HepG2 (cell line): Measurements from ENCODE around the gene DCAF6. TPM values are rescaled to one million over a fixed set of nuclear protein-coding genes. Genes with fewer than 3 reads are reported as not detected.

Experiments
- ARID5B ChIP-seq: IDR thresholded peaks from 2 replicates; pipeline ENCODE4 v1.4.0; 2020; ENCODE audit warnings: mild to moderate bottlenecking, missing genetic modification reagents
- BRD4 ChIP-seq: sonication (generic); formaldehyde crosslinking; IDR thresholded peaks from 2 replicates; pipeline ENCODE4 v1.4.0; 2020; ENCODE audit warnings: missing genetic modification reagents
- CEBPG ChIP-seq: IDR thresholded peaks from 2 replicates; pipeline ENCODE4 v1.6.1; 2016
- CREM ChIP-seq, 2 experiments: sonication (generic) in 1 of 2; formaldehyde crosslinking in 1 of 2; IDR thresholded peaks; 2 replicates each; pipeline versions ENCODE4 v1.4.0 to v1.6.1; 2016 to 2020; ENCODE audit warnings: antibody characterized with exemption in 1 of 2, mild to moderate bottlenecking in 1 of 2, missing genetic modification reagents in 1 of 2
- FOXP1 ChIP-seq, 2 experiments: fragments of 450-650 bp in 1 of 2; IDR thresholded peaks; 2 replicates each; pipeline ENCODE4 v1.6.1; 2017 to 2018; ENCODE audit warnings: antibody characterized with exemption in 1 of 2
- IKZF1 ChIP-seq: fragments of 450-650 bp; IDR thresholded peaks from 2 replicates; pipeline ENCODE4 v1.7.1; 2016
- MIER3 ChIP-seq: IDR thresholded peaks from 2 replicates; pipeline ENCODE4 v1.6.1; 2016; ENCODE audit warnings: missing compliant biosample characterization, borderline replicate concordance
- NR2C2 ChIP-seq: sonication (generic); formaldehyde crosslinking; IDR thresholded peaks from 2 replicates; pipeline ENCODE4 v1.4.0; 2020; ENCODE audit warnings: missing genetic modification reagents, mild to moderate bottlenecking, moderate library complexity, borderline replicate concordance
- NR2F1 ChIP-seq, 2 experiments: fragments of 450-650 bp in 1 of 2; formaldehyde crosslinking in 1 of 2; IDR thresholded peaks; 2 replicates each; pipeline versions ENCODE4 v1.5.0 to v1.6.1; 2016 to 2020; ENCODE audit warnings: mild to moderate bottlenecking in 1 of 2, missing compliant biosample characterization in 1 of 2, missing genetic modification reagents in 1 of 2, moderate library complexity in 1 of 2
- THAP9 ChIP-seq: sonication (generic); formaldehyde crosslinking; IDR thresholded peaks from 2 replicates; pipeline ENCODE4; 2020; ENCODE audit warnings: missing genetic modification reagents, mild to moderate bottlenecking, borderline replicate concordance
- ZBTB8A ChIP-seq: sonication (generic); formaldehyde crosslinking; IDR thresholded peaks from 2 replicates; pipeline ENCODE4 v1.4.0; 2020; ENCODE audit warnings: mild to moderate bottlenecking, low read depth, missing genetic modification reagents, borderline replicate concordance
- ZNF124 ChIP-seq: sonication (generic); formaldehyde crosslinking; IDR thresholded peaks from 2 replicates; pipeline ENCODE4 v1.4.0; 2020; ENCODE audit warnings: missing genetic modification reagents
- ZNF3 ChIP-seq: IDR thresholded peaks from 2 replicates; pipeline ENCODE4 v1.7.0; 2017; ENCODE audit warnings: inconsistent platforms
- ZNF318 ChIP-seq: sonication (generic); formaldehyde crosslinking; IDR thresholded peaks from 2 replicates; pipeline ENCODE4 v1.4.0; 2020; ENCODE audit warnings: mild to moderate bottlenecking, missing genetic modification reagents
- ZNF549 ChIP-seq: sonication (generic); formaldehyde crosslinking; IDR thresholded peaks from 2 replicates; pipeline ENCODE4 v1.5.0; 2020; ENCODE audit warnings: missing genetic modification reagents
- ZNF891 ChIP-seq: sonication (generic); formaldehyde crosslinking; IDR thresholded peaks from 2 replicates; pipeline ENCODE4 v1.5.0; 2020; ENCODE audit warnings: mild to moderate bottlenecking, missing genetic modification reagents
- polyA plus RNA-seq, 8 experiments: library from polyadenylated mRNA; depleted of rRNA in 3 of 8; stranded (reverse) in 7 of 8; unstranded in 1 of 8; fragments of >200 nt; fragmentation: Illumina TruSeq in 4 of 8; extraction: Trizol in 4 of 8; gene quantifications; 2 replicates each; pipeline versions ENCODE4 v1.2.1 to v1.2.3, GENCODE V29; 2011 to 2016; ENCODE audit warnings: low read depth in 4 of 8, missing spikeins in 1 of 8, mixed read lengths in 1 of 8; ENCODE audit not compliant: insufficient read depth in 1 of 8
- total RNA-seq, 5 experiments: library from RNA; depleted of rRNA; stranded (reverse); fragments of >200 nt; fragmentation: Illumina TruSeq; extraction: Trizol; gene quantifications; 2 replicates each; pipeline ENCODE4 v1.2.3, GENCODE V29; 2016; ENCODE audit warnings: low read depth in 1 of 5

DCAF6 gene
- total and polyA plus RNA-seq, 2 of the 13 experiments (the other 11 are each of a cell fraction or from before 2014, with no cell fraction given) = 24.7 to 33.7 TPM

- no peak for TF ChIP-seq ZNF318 (CRISPR knock-in tag)
- no peak for TF ChIP-seq MIER3 (CRISPR knock-in tag)
- no peak for TF ChIP-seq ZBTB8A
- no peak for TF ChIP-seq ZNF549 (CRISPR knock-in tag)
- no peak for TF ChIP-seq FOXP1 (IDR thresholded peaks at IDR 0.05)
- TF ChIP-seq FOXP1 (CRISPR knock-in tag; IDR thresholded peaks at IDR 0.05) = no peak
- no peak for TF ChIP-seq CREM (IDR thresholded peaks at IDR 0.05)
- no peak for TF ChIP-seq CREM (CRISPR knock-in tag; IDR thresholded peaks at IDR 0.05)
- peak; percentile 74 for TF ChIP-seq ARID5B
- TF ChIP-seq ZNF891 (CRISPR knock-in tag) = no peak
- no peak for TF ChIP-seq BRD4 (CRISPR knock-in tag)
- TF ChIP-seq ZNF124 (CRISPR knock-in tag) = 0 out of 2 replicates have a peak, but pooled peaks have one; percentile 41
- TF ChIP-seq ZNF3 (CRISPR knock-in tag) = no peak
- TF ChIP-seq IKZF1 = no peak
- no peak for TF ChIP-seq THAP9
- peak; percentile 50; the same call in 1 of the 2 replicates for TF ChIP-seq NR2C2 (CRISPR knock-in tag)
- TF ChIP-seq NR2F1 (CRISPR knock-in tag; IDR thresholded peaks at IDR 0.05) = peak; percentile 44 to 63; a peak in 3 of 4 replicates
- no peak for TF ChIP-seq CEBPG (CRISPR knock-in tag)
Measured at GRCh38 chr1:168106274-168106673, 169.8 kb downstream of the DCAF6 start (continued).
